SK-N-MC (cell line): ENCODE data around the gene NEUROG1.

ENCODE experiments used
- DNase-seq: peaks from one replicate; pipeline ENCODE4 v3.0.0-alpha.2; 2011; ENCODE audit warnings: low read depth, low spot score
- H3K27ac ChIP-seq: fragments of 200-600 bp; sonication (generic); 2 replicates; pipeline ENCODE4 v1.5.1; 2016; ENCODE audit warnings: mixed run types
- H3K36me3 ChIP-seq: fragments of 200-600 bp; sonication (generic); 2 replicates; pipeline ENCODE4 v1.6.1; 2017; ENCODE audit warnings: antibody characterized with exemption, low read length, mixed read lengths; ENCODE audit not compliant: insufficient read depth
- H3K4me3 ChIP-seq: fragments of 200-600 bp; sonication (generic); 2 replicates; pipeline ENCODE4 v1.5.1; 2016
- H3K9ac ChIP-seq: fragments of 200-600 bp; sonication (generic); 2 replicates; pipeline ENCODE4 v1.8.0; 2017; ENCODE audit warnings: mixed run types, mixed read lengths; ENCODE audit not compliant: insufficient read length
- H3K9me3 ChIP-seq: fragments of 200-600 bp; sonication (generic); 2 replicates; pipeline ENCODE4 v1.6.1; 2017; ENCODE audit warnings: low read depth, mild to moderate bottlenecking, antibody characterized with exemption, low read length, moderate library complexity, mixed read lengths
- EZH2 ChIP-seq: fragments of 200-600 bp; sonication (generic); IDR thresholded peaks from one replicate; pipeline ENCODE4 v1.6.1; 2017; ENCODE audit warnings: antibody characterized with exemption
- FOXP2 ChIP-seq: optimal IDR thresholded peaks from 2 replicates; pipeline ENCODE3; 2011; ENCODE audit warnings: mild to moderate bottlenecking, moderate library complexity; ENCODE audit not compliant: insufficient read depth; ENCODE audit errors: extremely low read length, control extremely low read depth
- POLR2AphosphoS5 ChIP-seq: IDR thresholded peaks from 2 replicates; pipeline ENCODE4 v1.6.1; 2012; ENCODE audit warnings: mild to moderate bottlenecking, low read depth, low read length, borderline replicate concordance

NEUROG1 gene, protein sequence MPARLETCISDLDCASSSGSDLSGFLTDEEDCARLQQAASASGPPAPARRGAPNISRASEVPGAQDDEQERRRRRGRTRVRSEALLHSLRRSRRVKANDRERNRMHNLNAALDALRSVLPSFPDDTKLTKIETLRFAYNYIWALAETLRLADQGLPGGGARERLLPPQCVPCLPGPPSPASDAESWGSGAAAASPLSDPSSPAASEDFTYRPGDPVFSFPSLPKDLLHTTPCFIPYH

GRCh38 chr5:135535820-135536801, at the start of gene NEUROG1:
Gene NEUROG1 (minus strand): TSS chr5:135535964. CDS start chr5:135535690, 274 bp downstream.
- TF ChIP-seq EZH2: peak; percentile 85
- TF ChIP-seq FOXP2: no peak
- Histone ChIP-seq H3K27ac (no peak within 1 kb of the TSS), H3K9ac (no peak within 1 kb of the TSS), H3K36me3 (no peaks in the 10 kb centered on the region), H3K4me3 (peak within 1 kb of the TSS; percentile 43; the same call in 1 of the 2 replicates), H3K9me3 (no peaks in the 10 kb centered on the region)
- no peak for DNase-seq

DNA sequence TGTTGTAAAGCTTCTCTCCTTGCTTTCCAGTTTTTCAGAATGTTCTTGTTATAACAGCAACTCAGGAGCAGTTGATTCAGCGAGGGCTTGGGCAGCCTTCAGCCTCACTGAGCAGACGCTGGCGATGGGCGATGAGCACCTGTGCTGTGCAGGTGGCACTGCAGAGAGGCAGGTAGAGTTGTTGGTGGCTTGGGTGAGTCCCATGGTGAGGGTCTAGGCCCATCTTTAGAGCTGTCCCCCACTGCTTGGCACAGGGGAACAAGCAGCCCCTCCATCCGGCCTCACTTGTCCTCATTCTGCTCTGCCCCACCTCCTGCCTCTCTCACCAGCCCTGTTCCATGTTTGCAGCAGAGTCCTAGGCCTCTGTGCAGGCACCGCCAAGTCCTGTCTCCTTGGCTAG, 49.2 kb upstream of the NEUROG1 start:
- TF ChIP-seq POLR2AphosphoS5 (no peak), FOXP2 (no peak), EZH2 (no peak)
- no peaks in the 10 kb centered on the region for H3K36me3 ChIP-seq
- H3K9me3 ChIP-seq: no peaks in the 10 kb centered on the region
- no peak overlapping the region for H3K9ac ChIP-seq
- no peak overlapping the region for H3K4me3 ChIP-seq
- no peak for DNase-seq
- H3K27ac ChIP-seq: no peak overlapping the region

DNA sequence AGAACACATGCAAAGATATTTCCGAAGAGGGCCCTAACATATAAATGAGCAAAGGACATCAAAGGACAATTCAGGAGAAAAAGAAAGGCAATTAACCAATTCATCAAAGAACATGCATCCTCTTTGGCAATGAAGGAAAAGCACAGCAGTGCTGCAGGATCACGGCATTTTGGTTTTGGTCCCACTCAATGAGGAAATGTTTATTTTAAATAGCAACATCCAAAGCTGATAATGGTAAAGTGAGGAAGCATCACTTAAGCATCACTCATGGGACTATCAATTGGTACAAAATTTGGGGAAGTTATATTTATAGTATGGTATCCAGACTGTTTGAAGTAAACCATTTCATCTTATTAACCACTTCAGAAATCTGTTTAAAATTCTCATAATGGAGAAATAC, 48.5 kb upstream of the NEUROG1 start:
- DNase-seq: no peak
- no peaks in the 10 kb centered on the region for H3K36me3 ChIP-seq
- no peak overlapping the region for H3K9ac ChIP-seq
- no peak overlapping the region for H3K27ac ChIP-seq
- no peak for TF ChIP-seq EZH2
- no peak for TF ChIP-seq FOXP2
- no peak for TF ChIP-seq POLR2AphosphoS5
- no peak overlapping the region for H3K4me3 ChIP-seq
- H3K9me3 ChIP-seq: no peaks in the 10 kb centered on the region

DNA sequence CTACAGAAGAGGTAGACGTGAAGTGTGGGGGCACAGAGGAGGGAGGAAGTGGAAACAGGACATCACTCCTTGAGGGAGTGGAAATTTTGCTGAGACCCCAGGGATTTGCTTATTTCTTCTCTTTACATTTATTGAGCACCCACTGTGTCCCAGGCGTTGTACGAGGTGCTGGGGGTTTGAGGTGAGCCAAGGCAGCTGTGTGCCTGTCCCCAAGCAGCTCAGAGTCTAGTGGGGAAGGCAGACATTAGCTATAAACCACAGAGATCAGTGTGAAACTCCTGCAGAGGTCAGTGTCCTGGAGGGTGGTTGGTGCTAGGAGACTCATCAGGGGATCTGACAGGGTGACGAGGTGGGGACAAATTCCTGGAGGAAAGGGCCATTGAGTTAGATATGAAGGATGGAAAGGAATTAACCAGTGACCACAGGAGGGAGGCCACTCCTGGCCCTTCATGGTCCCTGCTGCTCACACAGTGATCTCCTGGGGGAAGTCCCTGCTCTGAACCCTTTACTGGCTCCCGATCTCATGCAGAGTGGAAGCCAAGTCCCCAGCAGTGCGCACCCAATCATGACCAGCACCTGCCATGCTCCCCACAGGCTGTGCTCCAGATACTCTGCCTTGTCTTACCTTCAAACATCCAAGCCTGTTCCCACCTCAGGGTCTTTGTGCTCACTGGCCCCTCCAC, 46.5 kb upstream of the NEUROG1 start:
- Histone ChIP-seq H3K27ac (no peak overlapping the region), H3K9ac (no peak overlapping the region), H3K9me3 (no peaks in the 10 kb centered on the region), H3K36me3 (no peaks in the 10 kb centered on the region), H3K4me3 (no peak overlapping the region)
- no peak for TF ChIP-seq FOXP2
- TF ChIP-seq POLR2AphosphoS5: no peak
- TF ChIP-seq EZH2: no peak
- DNase-seq: no peak

- no peaks in the 10 kb centered on the region for H3K36me3 ChIP-seq
- no peak within 1 kb of the TSS for H3K27ac ChIP-seq
- DNase-seq: no peak
- H3K9me3 ChIP-seq: no peaks in the 10 kb centered on the region
- H3K9ac ChIP-seq: no peak within 1 kb of the TSS
- TF ChIP-seq FOXP2 (no peak), EZH2 (no peak), POLR2AphosphoS5 (no peak)
- H3K4me3 ChIP-seq: peak within 1 kb of the TSS; percentile 52; the same call in 1 of the 2 replicates
Observed at GRCh38 chr5:135578685-135579341, 43.0 kb upstream of the NEUROG1 start, which contains the start of gene CXCL14. Gene CXCL14 (minus strand): TSS chr5:135578991. CDS start chr5:135578778, 213 bp downstream.

GRCh38 chr5:135578305-135578684, 42.5 kb upstream of the NEUROG1 start:
- H3K36me3 ChIP-seq: no peaks in the 10 kb centered on the region
- no peak overlapping the region for H3K27ac ChIP-seq
- TF ChIP-seq POLR2AphosphoS5: no peak
- TF ChIP-seq FOXP2: no peak
- no peak for TF ChIP-seq EZH2
- no peak for DNase-seq
- no peak overlapping the region for H3K4me3 ChIP-seq
- H3K9ac ChIP-seq: no peak overlapping the region
- no peaks in the 10 kb centered on the region for H3K9me3 ChIP-seq

- Histone ChIP-seq H3K9ac (no peak overlapping the region), H3K9me3 (no peaks in the 10 kb centered on the region), H3K36me3 (no peaks in the 10 kb centered on the region), H3K27ac (no peak overlapping the region), H3K4me3 (no peak overlapping the region)
- TF ChIP-seq EZH2: no peak
- TF ChIP-seq FOXP2: no peak
- TF ChIP-seq POLR2AphosphoS5: no peak
- DNase-seq: no peak
Observed at GRCh38 chr5:135577421-135577820, 41.7 kb upstream of the NEUROG1 start.
